Activated B cell treated with CpG ODN at 0.5 μM for 24 hours (primary cell): ENCODE data around the gene TGFBR2. TPM values are rescaled to one million over a fixed set of nuclear protein-coding genes. Genes with fewer than 3 reads are reported as not detected.
A peak's percentile ranks its signal among the peaks of the same experiment; 100 is the strongest.

Experiments used
- ATAC-seq: fragments of 200-7000 bp; cut with Tn5 transposase; one replicate; pipeline ENCODE4 v1.10.0; 2021; ENCODE audit warnings: low read depth, mild to moderate bottlenecking, moderate library complexity
- CTCF ChIA-PET: fragments of 350-600 bp; sonication (Branson Sonifier 250); formaldehyde crosslinking; loops from one replicate; lab custom pipeline; 2021; ENCODE audit warnings: antibody characterized with exemption; lab: Charles Lee
- POLR2A ChIA-PET: fragments of 350-600 bp; sonication (Branson Sonifier 250); formaldehyde crosslinking; loops from one replicate; lab custom pipeline; 2021; ENCODE audit warnings: antibody characterized with exemption; lab: Charles Lee
- DNase-seq: peaks from one replicate; pipeline ENCODE4 v3.0.0; 2022
- H3K27ac Mint-ChIP-seq: one replicate; pipeline ENCODE4 v1.8.0; 2020; ENCODE audit warnings: mixed read lengths
- H3K27me3 Mint-ChIP-seq: one replicate; pipeline ENCODE4 v1.8.0; 2021; ENCODE audit warnings: mixed read lengths
- H3K36me3 Mint-ChIP-seq: one replicate; pipeline ENCODE4 v1.8.0; 2021; ENCODE audit warnings: low read depth, mixed read lengths
- H3K4me1 Mint-ChIP-seq: one replicate; pipeline ENCODE4 v1.8.0; 2021; ENCODE audit warnings: mixed read lengths
- H3K4me3 Mint-ChIP-seq: one replicate; pipeline ENCODE4 v1.8.0; 2020; ENCODE audit warnings: mild to moderate bottlenecking, mixed read lengths
- H3K9me3 Mint-ChIP-seq: one replicate; pipeline ENCODE4 v1.8.0; 2020; ENCODE audit warnings: mixed read lengths
- CTCF ChIP-seq: fragments of 200-600 bp; IDR thresholded peaks from one replicate; pipeline ENCODE4 v1.8.0; 2022; ENCODE audit warnings: antibody characterized with exemption, mild to moderate bottlenecking
- intact Hi-C: fragments of 100-400 bp; cut with micrococcal nuclease; formaldehyde crosslinking; loops from one replicate; pipeline ENCODE4 v1.15.1; 2024
- total RNA-seq: library from RNA; stranded (reverse); gene quantifications from 2 replicates; pipeline ENCODE4 v1.2.3, GENCODE V29; 2022

TGFBR2 gene
- total RNA-seq, 1 donor from 2014 or later = 104 TPM

GRCh38 chr3:30628205-30628900, 22.0 kb downstream of the TGFBR2 start:
- H3K27me3 Mint-ChIP-seq = no peaks in the 10 kb centered on the region
- H3K36me3 Mint-ChIP-seq = peaks cover 72% of the 10 kb centered on the region
- ATAC-seq (no peak), DNase-seq (no peak)
- TF ChIP-seq CTCF = no peak
- POLR2A ChIA-PET = interaction anchor here (1.0 to 1.9 kb wide), 12 partner anchors 8 to 65 kb away, joined by 3 to 25 read pairs (median 6); partner anchors contain the start of gene TGFBR2
- peaks cover 94% of the 10 kb centered on the region for H3K4me1 Mint-ChIP-seq
- CTCF ChIA-PET = interaction anchor here (0.7 to 2.3 kb wide), 23 partner anchors 11 to 515 kb away, joined by 3 to 22 read pairs (median 4); partner anchors contain the start of gene TGFBR2
- H3K9me3 Mint-ChIP-seq = no peaks in the 10 kb centered on the region
- peak overlapping the region; percentile 91 for H3K27ac Mint-ChIP-seq
- peak overlapping the region; percentile 38 for H3K4me3 Mint-ChIP-seq
- intact Hi-C loops = loop anchor here (2.0 to 10.0 kb wide), 4 partner anchors 64 to 586 kb away; no protein-coding TSS in a partner anchor

- H3K4me3 Mint-ChIP-seq = peak overlapping the region; percentile 49
- DNase-seq (no peak), ATAC-seq (peak; percentile 52)
- H3K4me1 Mint-ChIP-seq = peaks cover 94% of the 10 kb centered on the region
- H3K9me3 Mint-ChIP-seq = no peaks in the 10 kb centered on the region
- intact Hi-C loops = loop anchor here (1.0 to 10.0 kb wide), 7 partner anchors 11 to 587 kb away; no protein-coding TSS in a partner anchor
- ChIA-PET CTCF (interaction anchor here (0.7 to 2.3 kb wide), 25 partner anchors 12 to 516 kb away, joined by 3 to 22 read pairs (median 5); partner anchors contain the start of gene TGFBR2), POLR2A (interaction anchor here (0.7 to 1.9 kb wide), 18 partner anchors 9 to 310 kb away, joined by 3 to 25 read pairs (median 4); partner anchors contain the start of gene TGFBR2)
- no peak for TF ChIP-seq CTCF
- peaks cover 66% of the 10 kb centered on the region for H3K36me3 Mint-ChIP-seq
- peak overlapping the region; percentile 91 for H3K27ac Mint-ChIP-seq
- H3K27me3 Mint-ChIP-seq = no peaks in the 10 kb centered on the region
These were observed 22.6 kb downstream of the TGFBR2 start for GRCh38 chr3:30628901-30629590.

- ATAC-seq (no peak), DNase-seq (no peak)
- CTCF ChIA-PET = interaction anchor here (1.0 to 2.3 kb wide), 17 partner anchors 13 to 516 kb away, joined by 3 to 22 read pairs (median 7); partner anchors contain the start of gene TGFBR2
- Mint-ChIP-seq H3K9me3 (no peaks in the 10 kb centered on the region), H3K4me1 (peaks cover 94% of the 10 kb centered on the region), H3K27ac (peak overlapping the region; percentile 91), H3K4me3 (peak overlapping the region; percentile 33), H3K27me3 (no peaks in the 10 kb centered on the region), H3K36me3 (peaks cover 66% of the 10 kb centered on the region)
- intact Hi-C loops = loop anchor here (1.0 to 10.0 kb wide), 7 partner anchors 11 to 587 kb away; no protein-coding TSS in a partner anchor
- POLR2A ChIA-PET = interaction anchor here (0.9 to 4.3 kb wide), 15 partner anchors 8 to 310 kb away, joined by 3 to 25 read pairs (median 5); partner anchors contain the start of gene TGFBR2
- no peak for TF ChIP-seq CTCF
These were observed 23.3 kb downstream of the TGFBR2 start for GRCh38 chr3:30629746-30630145.

- CTCF ChIA-PET = interaction anchor here (1.7 to 2.3 kb wide), 3 partner anchors 28 to 127 kb away, joined by 5 to 22 read pairs (median 11); no protein-coding TSS in a partner anchor
- Mint-ChIP-seq H3K27ac (peak overlapping the region; percentile 91), H3K9me3 (no peaks in the 10 kb centered on the region), H3K36me3 (peaks cover 69% of the 10 kb centered on the region), H3K27me3 (no peaks in the 10 kb centered on the region), H3K4me1 (peaks cover 96% of the 10 kb centered on the region), H3K4me3 (peak overlapping the region; percentile 33)
- intact Hi-C loops = loop anchor here (1.0 kb wide), 1 partner anchor 7 kb away; no protein-coding TSS in a partner anchor
- DNase-seq (no peak), ATAC-seq (no peak)
- no peak for TF ChIP-seq CTCF
- POLR2A ChIA-PET = interaction anchor here (0.9 to 4.3 kb wide), 6 partner anchors 8 to 27 kb away, joined by 4 to 16 read pairs (median 5); no protein-coding TSS in a partner anchor
These were observed 24.0 kb downstream of the TGFBR2 start for GRCh38 chr3:30630238-30631030.
